Stimulated activated CD8-positive, alpha-beta memory T cell treated with anti-CD3 and anti-CD28 coated beads, Interleukin-12 subunit alpha, Interleukin-12 subunit beta, amount 100 ng/mL, for 24 hours (primary cell): ENCODE data around the gene AHSG.
"Not testable (repeated sequence)": the region's sequence is repeated elsewhere in the genome, so short reads cannot be mapped to it uniquely, and the experiment has no call there.

Source experiments
- DNase-seq: peaks from one replicate; pipeline ENCODE4 v3.0.0-alpha.2; 2020; ENCODE audit errors: extremely low read depth

AHSG gene

DNA sequence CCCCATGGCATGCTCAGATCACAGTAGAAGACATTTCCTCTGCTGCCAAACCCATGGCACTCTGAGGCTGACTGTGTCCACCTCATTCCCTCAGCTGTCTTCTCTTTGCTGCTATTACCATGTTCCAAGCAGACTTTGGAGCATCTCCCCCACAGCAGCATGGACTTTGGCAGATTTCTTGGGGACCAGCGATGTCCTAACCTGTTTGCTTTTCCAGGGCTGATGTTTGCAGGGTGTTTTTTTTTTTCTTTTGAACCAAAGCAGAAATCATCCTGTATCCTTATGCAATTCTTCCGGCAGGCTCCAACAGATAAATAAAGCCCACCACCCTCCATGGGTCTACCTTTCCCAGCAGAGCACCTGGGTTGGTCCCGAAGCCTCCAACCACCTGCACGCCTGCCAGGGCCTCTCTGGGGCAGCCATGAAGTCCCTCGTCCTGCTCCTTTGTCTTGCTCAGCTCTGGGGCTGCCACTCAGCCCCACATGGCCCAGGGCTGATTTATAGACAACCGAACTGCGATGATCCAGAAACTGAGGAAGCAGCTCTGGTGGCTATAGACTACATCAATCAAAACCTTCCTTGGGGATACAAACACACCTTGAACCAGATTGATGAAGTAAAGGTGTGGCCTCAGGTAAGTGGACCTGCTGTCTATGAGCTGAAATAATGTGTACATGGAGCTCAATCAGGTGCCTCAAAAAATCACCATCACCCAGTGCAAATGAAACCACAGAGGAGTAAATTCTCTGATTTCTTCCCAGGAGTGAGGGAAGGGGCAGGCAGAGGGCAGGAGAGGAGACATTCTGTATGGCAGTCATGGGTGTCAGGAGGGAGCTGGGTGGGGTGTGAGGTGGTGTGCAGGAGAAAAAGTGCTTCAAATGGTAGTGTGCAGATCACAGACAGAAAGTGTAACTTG is at the start of gene AHSG:
AHSG (plus strand) TSS at position 340 of the 916 bp plus-strand sequence; CDS start at position 422, 82 bp downstream.
- no peak for DNase-seq

DNA sequence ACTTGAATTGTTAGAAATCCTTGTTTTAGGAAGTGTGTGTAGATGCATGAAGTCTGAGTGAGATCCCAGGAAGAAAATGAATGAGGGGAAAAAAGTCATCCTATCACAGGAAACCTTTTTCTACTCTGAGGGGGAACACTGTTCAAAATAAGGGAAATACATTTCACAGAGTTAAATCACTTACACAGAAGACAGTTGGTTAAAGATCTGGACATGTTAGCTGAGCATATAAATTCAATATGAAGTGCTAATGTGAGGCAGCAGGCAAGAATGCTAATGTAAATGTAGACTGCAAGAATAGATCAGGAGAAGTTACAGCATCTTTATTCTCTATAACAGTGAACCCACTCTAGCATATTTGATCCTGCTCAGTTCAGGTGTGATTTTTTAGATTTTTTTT is 48.3 kb upstream of the AHSG start:
- DNase-seq: no peak

- DNase-seq: no peak
Measured at GRCh38 chr3:186566772-186567071, 46.1 kb upstream of the AHSG start.

- peak; percentile 80 for DNase-seq
Measured at GRCh38 chr3:186567072-186567921, 45.6 kb upstream of the AHSG start, which contains the start of gene TBCCD1. TSS of gene TBCCD1 (minus strand) at chr3:186567339. CDS start at chr3:186564329, 3,010 bp downstream.

- not testable (repeated sequence) for DNase-seq
Measured at GRCh38 chr3:186569361-186569760, 43.5 kb upstream of the AHSG start.

- DNase-seq: no peak
Measured at GRCh38 chr3:186569779-186570095, 43.1 kb upstream of the AHSG start.

DNA sequence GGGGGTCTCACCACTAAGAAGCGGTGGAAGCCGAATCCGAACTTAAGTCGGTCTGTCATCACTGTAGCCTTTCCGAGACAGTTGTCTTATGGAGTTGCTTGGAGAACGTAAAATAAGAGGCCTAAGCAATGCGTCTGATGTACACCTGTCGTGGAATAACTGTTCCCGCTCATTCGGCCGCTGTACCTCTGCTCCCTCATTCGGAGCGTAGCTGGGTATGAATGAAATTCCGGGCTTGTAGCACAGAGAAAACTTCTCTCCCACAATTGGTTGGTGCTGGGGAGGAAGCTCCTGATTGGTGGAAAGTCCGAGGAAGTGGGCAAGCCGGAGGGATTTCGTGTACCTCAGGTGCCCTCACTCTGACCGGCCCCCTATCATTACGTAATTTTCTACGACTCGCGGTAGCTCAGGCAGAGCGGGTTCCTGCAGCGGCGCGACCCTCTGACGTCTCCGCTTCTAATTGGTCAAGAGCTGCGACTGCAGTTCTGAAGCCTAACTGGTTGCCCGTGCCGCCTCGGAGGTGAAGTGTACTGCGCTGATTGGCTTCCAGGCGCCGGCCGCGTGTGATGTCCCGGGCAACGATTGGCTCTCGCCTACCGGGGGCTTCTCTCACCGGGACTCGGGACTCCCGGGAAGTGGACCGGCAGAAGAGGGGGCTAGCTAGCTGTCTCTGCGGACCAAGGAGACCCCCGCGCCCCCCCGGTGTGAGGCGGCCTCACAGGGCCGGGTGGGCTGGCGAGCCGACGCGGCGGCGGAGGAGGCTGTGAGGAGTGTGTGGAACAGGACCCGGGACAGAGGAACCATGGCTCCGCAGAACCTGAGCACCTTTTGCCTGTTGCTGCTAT is 42.5 kb upstream of the AHSG start, which contains the start of gene DNAJB11:
DNAJB11 (plus strand) TSS at position 625 of the 845 bp plus-strand sequence; CDS start at position 803, 178 bp downstream.
- peak; percentile 98 for DNase-seq

GRCh38 chr3:186570941-186571643 is 41.8 kb upstream of the AHSG start:
- DNase-seq: no peak

- DNase-seq: no peak
Measured at GRCh38 chr3:186571644-186572013, 41.2 kb upstream of the AHSG start.

- DNase-seq: no peak
Measured at GRCh38 chr3:186577521-186577920, 35.3 kb upstream of the AHSG start.

DNA sequence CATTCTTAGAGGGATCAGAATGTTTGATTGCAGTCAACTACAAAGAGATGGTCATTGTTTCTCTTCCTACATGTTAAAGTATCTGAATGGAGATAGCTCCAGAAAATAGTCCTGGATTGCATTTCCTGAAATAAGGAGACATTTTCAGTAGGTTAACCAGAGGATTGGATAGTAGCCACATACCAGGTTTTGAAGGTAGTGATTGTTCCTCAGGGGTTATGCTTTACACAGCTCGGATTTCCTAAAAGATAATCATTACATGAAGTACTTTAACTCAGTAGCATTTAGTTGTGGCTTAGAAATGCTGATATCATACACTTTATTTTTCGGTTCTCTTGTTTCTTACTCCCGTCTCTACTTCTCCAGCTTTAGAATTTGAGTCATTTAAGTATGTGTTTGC is 32.1 kb upstream of the AHSG start:
- DNase-seq: no peak

DNA sequence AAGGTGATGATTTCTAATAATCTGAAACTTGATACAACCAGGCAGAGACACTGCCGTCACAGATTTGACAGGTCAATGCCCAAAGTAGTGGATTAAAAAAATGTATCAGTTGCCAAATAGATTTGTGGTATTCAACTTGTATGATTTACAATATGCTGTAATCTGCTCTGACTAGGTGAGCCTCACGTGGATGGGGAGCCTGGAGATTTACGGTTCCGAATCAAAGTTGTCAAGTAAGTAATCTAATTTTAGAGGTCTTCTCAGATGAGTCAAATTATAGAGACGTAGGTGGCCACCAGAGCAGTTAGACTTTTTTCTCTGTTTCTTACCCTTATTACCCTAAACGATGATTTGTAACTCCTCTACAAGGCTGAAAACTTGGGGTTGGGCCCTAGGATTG is 30.3 kb upstream of the AHSG start:
- DNase-seq: no peak

DNA sequence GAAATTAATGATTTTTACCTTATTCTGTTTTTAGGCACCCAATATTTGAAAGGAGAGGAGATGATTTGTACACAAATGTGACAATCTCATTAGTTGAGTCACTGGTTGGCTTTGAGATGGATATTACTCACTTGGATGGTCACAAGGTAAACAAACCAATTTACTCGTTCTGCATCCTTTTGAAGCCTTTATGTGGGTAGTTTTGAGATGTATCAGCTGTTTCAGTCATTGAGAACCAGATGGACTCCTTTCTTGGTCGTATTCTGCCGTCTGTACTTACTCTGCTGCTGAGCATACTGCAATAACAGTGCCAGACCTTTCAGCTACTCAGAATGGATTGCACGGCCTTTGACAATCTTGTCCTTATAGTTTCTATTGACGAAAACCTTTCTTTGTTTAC is 29.0 kb upstream of the AHSG start:
- no peak for DNase-seq

DNA sequence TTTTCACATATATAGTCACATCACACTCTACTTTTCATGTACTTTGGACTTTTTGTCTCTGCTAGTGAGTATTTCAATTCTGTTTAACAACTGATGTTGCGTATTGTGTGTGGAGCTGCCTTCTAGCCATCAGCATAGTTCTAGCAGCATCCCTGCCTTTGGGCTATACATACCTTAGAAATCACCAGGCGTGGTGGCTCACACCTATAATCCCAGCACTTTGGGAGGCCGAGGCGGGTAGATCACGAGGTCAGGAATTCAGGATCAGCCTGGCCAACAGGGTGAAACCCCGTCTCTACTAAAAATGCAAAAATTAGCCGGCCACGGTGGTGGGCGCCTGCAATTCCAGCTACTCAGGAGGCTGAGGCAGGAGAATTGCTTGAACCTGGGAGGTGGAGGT is 26.6 kb upstream of the AHSG start:
- not testable (repeated sequence) for DNase-seq

DNA sequence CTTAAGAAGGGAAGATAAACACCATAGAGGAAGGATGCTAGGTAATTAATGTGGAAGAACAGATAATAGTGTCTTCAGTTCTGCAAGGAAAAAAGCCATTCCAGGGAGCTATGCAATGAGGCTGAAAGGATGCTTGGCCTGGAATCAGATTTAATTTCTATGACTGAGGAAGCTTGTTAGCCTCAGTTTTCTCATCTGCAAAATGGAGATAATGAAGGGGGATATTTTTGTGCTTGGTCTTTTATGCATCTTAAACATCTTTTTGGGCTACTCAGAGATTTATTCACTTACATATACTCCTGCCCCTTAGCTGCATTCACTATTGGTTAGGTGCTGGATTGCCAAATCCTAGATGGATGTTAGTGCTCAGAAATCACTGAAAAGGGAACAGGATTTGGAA is 25.7 kb upstream of the AHSG start:
- DNase-seq: no peak

GRCh38 chr3:186588632-186589031 is 24.2 kb upstream of the AHSG start:
- no peak for DNase-seq

DNA sequence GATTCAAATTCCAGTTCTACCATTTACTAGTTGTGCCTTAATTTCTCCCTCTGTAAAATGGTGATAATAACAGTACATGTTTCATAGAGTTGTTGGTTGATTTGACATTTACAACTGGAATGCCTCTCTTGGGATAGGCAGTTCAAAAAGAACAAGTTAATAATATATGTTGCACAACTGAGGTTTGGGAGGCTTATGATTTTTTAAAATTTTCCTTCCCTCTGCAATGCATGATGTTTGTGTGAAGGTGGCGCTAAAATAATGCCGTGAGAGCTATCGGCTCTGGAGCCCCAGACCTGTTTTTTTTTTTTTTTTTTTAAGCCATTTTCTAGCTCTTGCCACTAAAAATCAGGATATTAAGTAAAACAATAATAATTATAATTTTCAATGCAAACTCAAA is 23.7 kb upstream of the AHSG start:
- no peak for DNase-seq

DNA sequence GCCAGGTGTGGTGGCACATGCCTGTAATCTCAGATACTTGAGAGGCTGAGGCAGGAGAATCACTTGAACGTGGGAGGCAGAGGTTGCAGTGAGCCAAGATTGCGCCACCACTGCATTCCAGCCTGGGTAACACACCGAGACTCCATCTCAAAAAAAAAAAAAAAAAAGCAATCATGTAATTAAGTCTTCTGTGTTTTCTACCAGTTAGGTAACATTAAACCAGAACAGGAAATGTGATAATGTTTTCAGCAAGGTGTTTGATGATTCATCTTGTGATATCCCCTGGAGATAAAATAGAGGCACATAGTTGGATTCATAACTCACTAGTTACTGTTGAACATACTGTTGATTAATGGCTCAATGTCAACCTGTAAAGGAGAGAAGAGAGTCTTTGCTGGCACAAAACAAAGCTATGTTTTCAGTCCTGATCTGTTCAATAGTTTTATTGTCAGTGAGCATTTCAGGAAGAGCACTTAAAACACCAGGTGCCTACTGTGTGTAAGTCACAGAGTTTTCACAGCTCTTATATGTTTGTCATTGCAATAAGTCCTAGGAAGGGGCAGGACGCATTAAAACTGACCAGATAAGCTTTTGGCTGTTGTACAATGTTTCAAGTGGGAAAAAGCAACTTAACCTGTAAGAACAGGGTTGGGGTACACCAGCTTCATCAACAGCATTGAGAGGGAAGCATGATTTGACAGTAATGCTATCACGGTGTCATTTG is 22.8 kb upstream of the AHSG start:
- no peak for DNase-seq

DNA sequence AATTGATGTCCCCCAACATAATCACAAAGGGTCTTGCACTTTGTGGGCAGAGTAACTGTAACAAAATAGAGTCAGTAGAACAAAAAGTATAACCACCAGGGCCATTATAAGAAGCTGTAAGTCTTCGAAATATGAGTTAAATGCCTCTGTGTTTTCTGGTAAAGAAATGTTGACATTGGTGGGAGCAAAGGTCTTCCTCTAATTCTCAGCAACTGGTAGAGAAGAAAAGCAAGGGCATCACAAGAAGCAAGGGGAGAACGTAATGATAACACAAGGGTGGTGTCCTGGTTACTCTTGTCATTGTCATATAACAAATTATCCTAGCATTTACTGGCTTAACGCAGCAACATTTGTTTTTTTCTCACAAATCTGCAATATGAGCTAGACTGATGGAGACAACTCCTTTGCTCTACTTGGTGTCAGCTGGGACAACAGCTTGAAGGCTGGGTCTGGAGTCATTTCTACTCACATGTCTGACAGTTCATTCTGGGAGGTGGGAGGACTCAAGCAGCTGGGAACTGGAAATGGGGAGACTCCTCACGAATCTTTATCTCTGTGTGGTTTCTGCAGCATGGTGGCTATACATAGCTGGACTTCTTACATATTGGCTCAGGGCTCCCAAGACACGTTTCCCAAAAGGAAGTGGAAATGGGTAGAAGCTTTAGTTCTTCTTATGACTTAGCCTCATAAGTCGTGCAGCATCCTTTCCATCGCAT is 22.1 kb upstream of the AHSG start:
- no peak for DNase-seq

- no peak for DNase-seq
Measured at GRCh38 chr3:186592682-186593081, 20.2 kb upstream of the AHSG start.
